ENCODE measurements around the gene FGF8.

GRCh38 chr10:101758858-101759257 lies 17.1 kb downstream of the FGF8 start:
- no peak for TF ChIP-seq CTCF (IDR thresholded peaks at IDR 0.05; ENCODE audit: low read depth, low read length, missing input control)
- TF ChIP-seq REST (IDR thresholded peaks at IDR 0.05), result no peak
- no peak for TF ChIP-seq MAX (IDR thresholded peaks at IDR 0.05)
- TF ChIP-seq TAF1 (conservative IDR thresholded peaks at IDR 0.05), result no peak
- TF ChIP-seq EGR1 (IDR thresholded peaks at IDR 0.05; ENCODE audit: low read depth in 2 of 2), result no peak

Data from liver (tissue), 3 donors.